DND-41 (cell line): ENCODE data around the gene ZNF492.

Source experiments
- EZH2 ChIP-seq: IDR thresholded peaks from 3 replicates; pipeline ENCODE4 v1.6.1; 2012; ENCODE audit warnings: borderline replicate concordance, low read depth, mild to moderate bottlenecking, moderate library complexity, low read length, inconsistent platforms; ENCODE audit not compliant: severe bottlenecking
- TF ChIP-seq, protein P1 (sequence below): IDR thresholded peaks from 2 replicates; pipeline ENCODE4 v1.5.1; 2012; ENCODE audit warnings: borderline replicate concordance, low read length, moderate library complexity, mild to moderate bottlenecking; ENCODE audit not compliant: poor library complexity, severe bottlenecking; ENCODE audit errors: extremely low read depth

DNA sequence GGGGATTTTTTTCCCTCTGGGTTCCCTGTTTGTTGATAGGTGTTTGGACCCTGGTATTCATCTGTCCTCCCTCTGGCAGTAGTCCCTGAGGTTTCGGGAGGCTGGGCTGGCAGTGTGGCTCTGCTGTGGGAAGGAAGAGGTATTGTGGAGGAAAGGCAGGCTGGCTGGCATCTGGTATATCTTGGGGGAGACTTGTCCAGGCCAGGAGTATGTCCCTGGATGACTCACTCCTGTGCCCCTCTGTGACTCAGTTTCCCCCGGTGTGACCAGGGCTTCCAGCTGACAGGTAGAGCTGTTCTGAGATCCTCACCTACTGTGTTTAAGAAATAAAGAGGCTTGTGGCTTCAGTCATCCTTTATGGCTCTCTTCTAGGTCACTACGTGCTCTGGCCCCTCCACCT is 14.2 kb upstream of the ZNF492 start:
- TF ChIP-seq, protein P1, sequence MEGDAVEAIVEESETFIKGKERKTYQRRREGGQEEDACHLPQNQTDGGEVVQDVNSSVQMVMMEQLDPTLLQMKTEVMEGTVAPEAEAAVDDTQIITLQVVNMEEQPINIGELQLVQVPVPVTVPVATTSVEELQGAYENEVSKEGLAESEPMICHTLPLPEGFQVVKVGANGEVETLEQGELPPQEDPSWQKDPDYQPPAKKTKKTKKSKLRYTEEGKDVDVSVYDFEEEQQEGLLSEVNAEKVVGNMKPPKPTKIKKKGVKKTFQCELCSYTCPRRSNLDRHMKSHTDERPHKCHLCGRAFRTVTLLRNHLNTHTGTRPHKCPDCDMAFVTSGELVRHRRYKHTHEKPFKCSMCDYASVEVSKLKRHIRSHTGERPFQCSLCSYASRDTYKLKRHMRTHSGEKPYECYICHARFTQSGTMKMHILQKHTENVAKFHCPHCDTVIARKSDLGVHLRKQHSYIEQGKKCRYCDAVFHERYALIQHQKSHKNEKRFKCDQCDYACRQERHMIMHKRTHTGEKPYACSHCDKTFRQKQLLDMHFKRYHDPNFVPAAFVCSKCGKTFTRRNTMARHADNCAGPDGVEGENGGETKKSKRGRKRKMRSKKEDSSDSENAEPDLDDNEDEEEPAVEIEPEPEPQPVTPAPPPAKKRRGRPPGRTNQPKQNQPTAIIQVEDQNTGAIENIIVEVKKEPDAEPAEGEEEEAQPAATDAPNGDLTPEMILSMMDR = no peak
- no peak for TF ChIP-seq EZH2
